Measurements from ENCODE around the gene ACTR3. TPM values are rescaled to one million over a fixed set of nuclear protein-coding genes. Genes with fewer than 3 reads are reported as not detected.

ACTR3 gene
- total RNA-seq, 1 experiment from 2014 or later, result 180 TPM

DNA sequence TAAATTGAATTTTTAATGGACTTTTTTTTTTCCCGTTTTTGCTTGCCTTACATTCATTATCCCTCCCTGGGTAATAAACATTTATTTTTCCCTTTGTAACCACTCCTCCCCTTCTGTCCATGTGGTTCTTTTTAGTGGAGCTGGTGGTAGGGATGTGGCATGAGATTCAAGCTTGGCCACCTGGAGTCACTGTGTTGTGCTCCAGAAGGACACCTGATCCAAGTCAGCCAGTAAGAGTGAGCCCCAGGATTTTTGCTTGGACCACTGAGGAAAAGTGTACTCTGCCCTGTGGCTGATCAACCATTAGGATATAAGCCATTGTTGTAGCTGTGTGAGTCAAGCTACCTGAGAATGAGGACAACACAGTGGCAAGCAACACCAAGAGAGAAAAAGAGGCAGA is 11.1 kb upstream of the ACTR3 start:
- Mint-ChIP-seq H3K36me3 (ENCODE audit: insufficient read depth in 1 of 3, low read depth in 3 of 3) (no peaks in the 10 kb centered on the region; a peak in 1 of 7 replicates), H3K27ac (no peak overlapping the region), H3K9me3 (no peaks in the 10 kb centered on the region), H3K4me3 (no peak overlapping the region), H3K4me1 (peaks cover 6 to 12% of the 10 kb centered on the region in 2 experiments), H3K27me3 (ENCODE audit: low read depth) (peaks cover 14% of the 10 kb centered on the region)
- Histone ChIP-seq H2BK120ac (ENCODE audit: low read depth, low read length, poor library complexity, severe bottlenecking) (no peak overlapping the region), H3K9ac (ENCODE audit: extremely low read depth, insufficient read length, low read length) (no peak overlapping the region), H3K4me1 (ENCODE audit: insufficient read depth, low read length) (no peaks in the 10 kb centered on the region), H3K4ac (ENCODE audit: low read depth, low read length) (no peak overlapping the region), H3K23me2 (ENCODE audit: insufficient read length, low read depth, low read length, poor library complexity, severe bottlenecking) (no peaks in the 10 kb centered on the region), H3T11ph (ENCODE audit: low read length) (no peak overlapping the region), H2BK5ac (ENCODE audit: insufficient read length, low read length) (no peak overlapping the region), H2AFZ (ENCODE audit: low read length) (no peak overlapping the region), H4K8ac (replicated peaks; ENCODE audit: insufficient read length, low read depth, low read length) (no peak overlapping the region), H2BK20ac (ENCODE audit: low read depth, low read length, poor library complexity, severe bottlenecking) (no peak overlapping the region), H3K79me2 (ENCODE audit: insufficient read depth, low read length) (no peaks in the 10 kb centered on the region), H4K20me1 (ENCODE audit: control insufficient read depth, insufficient read depth, insufficient read length) (no peaks in the 10 kb centered on the region), H3K27ac (ENCODE audit: insufficient read length, low read depth, low read length) (no peak overlapping the region), H4K5ac (ENCODE audit: insufficient read length, low read depth, low read length) (no peak overlapping the region), H2BK15ac (ENCODE audit: low read depth, low read length) (no peak overlapping the region), H3K9me3 (ENCODE audit: control insufficient read depth, low read depth, low read length) (no peaks in the 10 kb centered on the region), H3K4me2 (ENCODE audit: insufficient read depth, insufficient read length, low read length) (no peak overlapping the region), H3K79me1 (ENCODE audit: insufficient read depth, low read depth, low read length, poor library complexity, severe bottlenecking) (no peaks in the 10 kb centered on the region), H2AK5ac (ENCODE audit: insufficient read length, low read length) (no peak overlapping the region), H4K91ac (ENCODE audit: insufficient read length, low read depth, low read length) (no peak overlapping the region), H3K18ac (ENCODE audit: insufficient read length, low read depth, low read length) (no peak overlapping the region), H3K23ac (ENCODE audit: insufficient read length, low read depth, low read length) (no peak overlapping the region), H3K56ac (ENCODE audit: insufficient read length, low read depth, low read length) (no peak overlapping the region), H2BK12ac (ENCODE audit: insufficient read length, low read depth, low read length) (no peak overlapping the region), H3K14ac (ENCODE audit: insufficient read depth, low read length) (no peak overlapping the region), H3K27me3 (ENCODE audit: insufficient read depth, low read length) (no peaks in the 10 kb centered on the region)
- no CpG with 5 or more reads among the region's 1 CpG for WGBS (ENCODE audit: extremely low coverage, insufficient read length, low lambda C conversion rate)
- DNase-seq, result no peak
- TF ChIP-seq, protein P1, sequence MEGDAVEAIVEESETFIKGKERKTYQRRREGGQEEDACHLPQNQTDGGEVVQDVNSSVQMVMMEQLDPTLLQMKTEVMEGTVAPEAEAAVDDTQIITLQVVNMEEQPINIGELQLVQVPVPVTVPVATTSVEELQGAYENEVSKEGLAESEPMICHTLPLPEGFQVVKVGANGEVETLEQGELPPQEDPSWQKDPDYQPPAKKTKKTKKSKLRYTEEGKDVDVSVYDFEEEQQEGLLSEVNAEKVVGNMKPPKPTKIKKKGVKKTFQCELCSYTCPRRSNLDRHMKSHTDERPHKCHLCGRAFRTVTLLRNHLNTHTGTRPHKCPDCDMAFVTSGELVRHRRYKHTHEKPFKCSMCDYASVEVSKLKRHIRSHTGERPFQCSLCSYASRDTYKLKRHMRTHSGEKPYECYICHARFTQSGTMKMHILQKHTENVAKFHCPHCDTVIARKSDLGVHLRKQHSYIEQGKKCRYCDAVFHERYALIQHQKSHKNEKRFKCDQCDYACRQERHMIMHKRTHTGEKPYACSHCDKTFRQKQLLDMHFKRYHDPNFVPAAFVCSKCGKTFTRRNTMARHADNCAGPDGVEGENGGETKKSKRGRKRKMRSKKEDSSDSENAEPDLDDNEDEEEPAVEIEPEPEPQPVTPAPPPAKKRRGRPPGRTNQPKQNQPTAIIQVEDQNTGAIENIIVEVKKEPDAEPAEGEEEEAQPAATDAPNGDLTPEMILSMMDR (conservative IDR thresholded peaks at IDR 0.05), result no peak
